Peyer's patch (tissue), 4 donors: Measurements from ENCODE around the gene ZC3H7A. TPM values are rescaled to one million over a fixed set of nuclear protein-coding genes. Genes with fewer than 3 reads are reported as not detected.
"Not testable (repeated sequence)": the region's sequence is repeated elsewhere in the genome, so short reads cannot be mapped to it uniquely, and the experiment has no call there.

Experiments used
- DNase-seq, 3 donors: peaks; one replicate each; pipeline ENCODE4 v3.0.0-alpha.2; 2017 to 2019
- H3K27ac ChIP-seq, 4 donors: fragments of 200-600 bp; sonication (generic); one replicate each; pipeline ENCODE4 v1.5.1; 2016 to 2019
- H3K27me3 ChIP-seq, 2 donors: fragments of 200-600 bp; sonication (generic); one replicate each; pipeline ENCODE4 v1.5.1; 2019
- H3K36me3 ChIP-seq, 3 donors: fragments of 200-600 bp; sonication (generic); one replicate each; pipeline ENCODE4 v1.5.1; 2016 to 2019
- H3K4me1 ChIP-seq, 4 donors: fragments of 200-600 bp; sonication (generic); one replicate each; pipeline ENCODE4 v1.5.1; 2016 to 2019
- H3K4me3 ChIP-seq, 4 donors: fragments of 200-600 bp; sonication (generic); 1 replicate in 3 of 4; 2 replicates in 1 of 4; pipeline ENCODE4 v1.5.1; 2016 to 2019; ENCODE audit warnings: mild to moderate bottlenecking in 1 of 4
- H3K9me3 ChIP-seq, 4 donors: fragments of 200-600 bp; sonication (generic); one replicate each; pipeline ENCODE4 v1.5.1; 2016 to 2019; ENCODE audit warnings: mild to moderate bottlenecking in 1 of 4
- POLR2A ChIP-seq, 2 donors: fragments of 450-650 bp; IDR thresholded peaks; one replicate each; pipeline ENCODE4 v1.5.1; 2017; ENCODE audit warnings: antibody characterized with exemption in 2 of 2, mild to moderate bottlenecking in 2 of 2, moderate library complexity in 2 of 2
- total RNA-seq, 4 donors: library from RNA; depleted of rRNA; stranded (reverse); fragments of >200 nt; gene quantifications; one replicate each; pipeline ENCODE4 v1.1.0, GENCODE V29; 2016
- TF ChIP-seq, protein P1 (sequence below), 6 experiments: fragments of 450-650 bp in 4 of 6; fragments of 200-600 bp in 2 of 6; sonication (generic) in 1 of 6; IDR thresholded peaks; one replicate each; pipeline ENCODE4 v1.5.1; 2017 to 2019; ENCODE audit warnings: antibody characterized with exemption in 6 of 6, mild to moderate bottlenecking in 3 of 6, moderate library complexity in 1 of 6

The ZC3H7A gene
- total RNA-seq, 4 donors from 2014 or later = 54.9 to 122 (median 72.5) TPM

DNA sequence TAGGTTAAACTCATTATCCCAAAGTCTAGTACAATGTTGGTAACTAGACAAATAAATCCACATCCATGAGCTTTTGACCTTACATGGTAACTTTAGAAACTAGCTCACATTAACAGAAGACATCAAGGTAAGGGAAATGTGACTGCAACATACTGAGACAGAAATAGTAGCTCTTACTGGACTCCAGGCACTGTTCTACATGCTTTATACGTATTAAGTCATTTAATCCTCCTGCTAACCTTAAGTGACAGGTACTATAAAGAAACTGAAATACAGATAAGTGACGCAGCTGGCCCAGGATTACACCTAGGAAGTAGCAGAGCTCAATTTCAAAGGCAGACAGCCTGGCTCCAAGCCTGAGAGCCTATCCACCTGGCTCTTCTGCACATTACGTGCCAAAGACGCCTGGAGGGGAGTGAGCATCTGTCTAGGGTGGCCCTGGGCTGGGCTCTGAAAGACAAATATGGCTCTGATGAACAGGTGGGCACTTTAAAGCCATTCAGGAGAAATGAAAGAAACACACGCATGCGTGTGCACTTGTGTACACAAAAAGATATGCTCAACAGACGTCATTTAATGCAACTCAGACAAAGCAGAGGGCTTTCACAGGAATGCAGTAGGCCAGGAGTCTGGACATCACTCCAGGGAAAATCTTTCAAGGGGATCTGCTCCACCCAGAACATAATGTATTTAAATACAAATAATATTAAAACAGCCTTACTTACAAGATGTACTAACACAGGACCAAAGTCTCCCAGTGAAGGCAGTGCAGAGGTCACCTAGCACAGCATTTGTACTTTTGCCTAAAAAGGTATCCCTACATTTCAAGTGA, 4.4 kb downstream of the ZC3H7A start:
- Histone ChIP-seq H3K9me3 (no peaks in the 10 kb centered on the region), H3K4me3 (peak overlapping the region in 1 of 4 donors; percentile 4), H3K27me3 (no peaks in the 10 kb centered on the region), H3K36me3 (peaks cover 0 to 3% (median 0%) of the 10 kb centered on the region in 3 donors), H3K27ac (peak overlapping the region in 3 of 4 donors; percentile 14 to 75 (median 70)), H3K4me1 (peaks cover 3 to 63% (median 11%) of the 10 kb centered on the region in 4 donors)
- DNase-seq = peak in 2 of 3 donors; percentile 65 to 75
- TF ChIP-seq, protein P1, sequence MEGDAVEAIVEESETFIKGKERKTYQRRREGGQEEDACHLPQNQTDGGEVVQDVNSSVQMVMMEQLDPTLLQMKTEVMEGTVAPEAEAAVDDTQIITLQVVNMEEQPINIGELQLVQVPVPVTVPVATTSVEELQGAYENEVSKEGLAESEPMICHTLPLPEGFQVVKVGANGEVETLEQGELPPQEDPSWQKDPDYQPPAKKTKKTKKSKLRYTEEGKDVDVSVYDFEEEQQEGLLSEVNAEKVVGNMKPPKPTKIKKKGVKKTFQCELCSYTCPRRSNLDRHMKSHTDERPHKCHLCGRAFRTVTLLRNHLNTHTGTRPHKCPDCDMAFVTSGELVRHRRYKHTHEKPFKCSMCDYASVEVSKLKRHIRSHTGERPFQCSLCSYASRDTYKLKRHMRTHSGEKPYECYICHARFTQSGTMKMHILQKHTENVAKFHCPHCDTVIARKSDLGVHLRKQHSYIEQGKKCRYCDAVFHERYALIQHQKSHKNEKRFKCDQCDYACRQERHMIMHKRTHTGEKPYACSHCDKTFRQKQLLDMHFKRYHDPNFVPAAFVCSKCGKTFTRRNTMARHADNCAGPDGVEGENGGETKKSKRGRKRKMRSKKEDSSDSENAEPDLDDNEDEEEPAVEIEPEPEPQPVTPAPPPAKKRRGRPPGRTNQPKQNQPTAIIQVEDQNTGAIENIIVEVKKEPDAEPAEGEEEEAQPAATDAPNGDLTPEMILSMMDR (IDR thresholded peaks at IDR 0.05) = no peak
- TF ChIP-seq POLR2A (IDR thresholded peaks at IDR 0.05) = peak in 1 of 2 donors; percentile 38

GRCh38 chr16:11791144-11791828, 5.8 kb downstream of the ZC3H7A start:
- no peak for DNase-seq
- Histone ChIP-seq H3K9me3 (no peaks in the 10 kb centered on the region), H3K27ac (peak overlapping the region in 1 of 4 donors; percentile 70), H3K27me3 (no peaks in the 10 kb centered on the region), H3K36me3 (peaks cover 0 to 3% (median 0%) of the 10 kb centered on the region in 3 donors), H3K4me3 (no peak overlapping the region), H3K4me1 (peaks cover 3 to 64% (median 11%) of the 10 kb centered on the region in 4 donors)
- TF ChIP-seq, protein P1 (IDR thresholded peaks at IDR 0.05) = no peak
- TF ChIP-seq POLR2A (IDR thresholded peaks at IDR 0.05) = no peak

GRCh38 chr16:11788914-11789313, 8.1 kb downstream of the ZC3H7A start:
- Histone ChIP-seq H3K27me3 (no peaks in the 10 kb centered on the region), H3K36me3 (peaks cover 0 to 3% (median 0%) of the 10 kb centered on the region in 3 donors), H3K9me3 (no peaks in the 10 kb centered on the region), H3K4me3 (no peak overlapping the region), H3K4me1 (peaks cover 0 to 61% (median 8%) of the 10 kb centered on the region in 4 donors), H3K27ac (no peak overlapping the region)
- TF ChIP-seq, protein P1 (IDR thresholded peaks at IDR 0.05) = no peak
- TF ChIP-seq POLR2A (IDR thresholded peaks at IDR 0.05) = no peak
- peak in 1 of 3 donors; percentile 10 for DNase-seq

- H3K4me1 ChIP-seq = peaks cover 0 to 64% (median 17%) of the 10 kb centered on the region in 4 donors
- H3K27ac ChIP-seq = peak overlapping the region in 2 of 4 donors; percentile 83
Observed at GRCh38 chr16:11784980-11785599, 12.0 kb downstream of the ZC3H7A start.

GRCh38 chr16:11784381-11784780, 12.7 kb downstream of the ZC3H7A start:
- H3K4me1 ChIP-seq = peaks cover 0 to 63% (median 17%) of the 10 kb centered on the region in 4 donors
- not testable (repeated sequence) for H3K9me3 ChIP-seq

More at GRCh38 chr16:11784980-11785599, 12.0 kb downstream of the ZC3H7A start:
- H3K27me3 ChIP-seq, H3K4me3 ChIP-seq, H3K36me3 ChIP-seq, H3K9me3 ChIP-seq, DNase-seq: not testable (repeated sequence)

DNA sequence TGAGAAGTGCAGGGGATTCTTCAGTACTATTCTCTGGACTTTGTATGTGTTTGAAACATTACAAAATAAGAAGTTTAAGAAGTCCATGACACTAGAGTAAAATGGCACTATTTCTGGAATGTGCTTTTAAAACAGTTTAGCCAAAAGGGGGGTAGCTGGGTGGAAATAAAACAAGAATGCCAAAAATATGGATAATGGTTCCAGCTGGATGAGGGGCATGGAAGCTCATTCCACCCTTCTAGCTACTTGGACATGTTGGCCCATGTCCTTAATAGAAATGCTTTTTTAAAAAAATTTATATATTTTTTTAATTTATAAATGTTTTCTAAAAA, 13.1 kb downstream of the ZC3H7A start:
- no peaks in the 10 kb centered on the region for H3K27me3 ChIP-seq
- H3K36me3 ChIP-seq = peaks cover 0 to 6% (median 0%) of the 10 kb centered on the region in 3 donors
- TF ChIP-seq, protein P1 (IDR thresholded peaks at IDR 0.05) = no peak
- TF ChIP-seq POLR2A (IDR thresholded peaks at IDR 0.05) = no peak
- no peaks in the 10 kb centered on the region for H3K9me3 ChIP-seq
- DNase-seq = no peak
- no peak overlapping the region for H3K4me3 ChIP-seq
- H3K4me1 ChIP-seq = peaks cover 0 to 60% (median 17%) of the 10 kb centered on the region in 4 donors
- peak overlapping the region; percentile 81 to 94 (median 83) for H3K27ac ChIP-seq

More at GRCh38 chr16:11784381-11784780, 12.7 kb downstream of the ZC3H7A start:
- not testable (repeated sequence) for DNase-seq, H3K36me3 ChIP-seq, H3K27me3 ChIP-seq, H3K4me3 ChIP-seq
- peak overlapping the region in 3 of 4 donors; percentile 81 to 83 (median 83) for H3K27ac ChIP-seq
